Ovary (tissue), 9 donors: Measurements from ENCODE around the gene TUNAR. TPM values are rescaled to one million over a fixed set of nuclear protein-coding genes. Genes with fewer than 3 reads are reported as not detected.

Experiments used
- DNase-seq, 5 donors: peaks; one replicate each; pipeline ENCODE4 v3.0.0-alpha.2; 2019 to 2020
- H3K27ac ChIP-seq, 2 donors: fragments of 200-600 bp; one replicate each; pipeline versions ENCODE4 v1.5.1 to v1.8.0; 2019 to 2022
- H3K27me3 ChIP-seq: fragments of 200-600 bp; one replicate; pipeline ENCODE4 v1.8.0; 2022
- H3K36me3 ChIP-seq: fragments of 200-600 bp; sonication (generic); one replicate; pipeline ENCODE4 v1.5.1; 2019
- H3K4me1 ChIP-seq: one replicate; pipeline ENCODE4 v1.8.1; 2013; ENCODE audit warnings: mild to moderate bottlenecking, moderate library complexity; ENCODE audit not compliant: insufficient read depth
- H3K4me3 ChIP-seq: fragments of 200-600 bp; sonication (generic); one replicate; pipeline ENCODE4 v1.5.1; 2017
- H3K9me3 ChIP-seq, 2 donors: fragments of 200-600 bp in 1 of 2; sonication (generic) in 1 of 2; one replicate each; pipeline versions ENCODE4 v1.5.1 to v1.8.1; 2013 to 2019; ENCODE audit warnings: mild to moderate bottlenecking in 1 of 2, moderate library complexity in 1 of 2
- CTCF ChIP-seq, 3 donors: fragments of 450-650 bp in 2 of 3; fragments of 200-600 bp in 1 of 3; IDR thresholded peaks; one replicate each; pipeline versions ENCODE4 v1.5.1 to v1.8.0; 2016 to 2022; ENCODE audit warnings: antibody characterized with exemption in 3 of 3, mild to moderate bottlenecking in 1 of 3
- EP300 ChIP-seq: sonication (generic); formaldehyde crosslinking; IDR thresholded peaks from one replicate; pipeline ENCODE4 v1.6.1; 2017; ENCODE audit warnings: antibody characterized with exemption
- POLR2A ChIP-seq: fragments of 450-650 bp; IDR thresholded peaks from one replicate; pipeline ENCODE4 v1.6.1; 2017; ENCODE audit warnings: antibody characterized with exemption, mild to moderate bottlenecking, moderate library complexity
- whole genome bisulfite sequencing, 3 donors: extraction: QIAGEN DNeasy Blood & Tissue Kit in 1 of 3; methylation state at CpG; one replicate each; pipeline versions ENCODE4 v1.1.5 to v1.1.7; 2013 to 2017; 5-methylcytosine and 5-hydroxymethylcytosine counted together
- intact Hi-C, 4 donors: fragments of 100-400 bp; cut with DNase I; formaldehyde crosslinking; loops; one replicate each; pipeline versions ENCODE4 v1.11.0 to v1.15.1; 2022 to 2023
- polyA plus RNA-seq, 2 donors: library from polyadenylated mRNA; stranded (reverse); fragments of 200-250 nt in 1 of 2; fragments of 350-450 nt in 1 of 2; fragmentation: Illumina TruSeq in 1 of 2; extraction: RNeasy Lipid Tissue Mini Kit (QIAGEN cat#74804) in 1 of 2; gene quantifications; one replicate each; pipeline ENCODE4 v1.2.3, GENCODE V29; 2013 to 2014
- total RNA-seq, 7 donors: library from RNA; depleted of rRNA in 2 of 7; stranded (reverse); fragments of >200 nt in 2 of 7; fragmentation: NEBNext Ultra II Directional in 3 of 7; extraction: Animal tissue kit (Norgen Biotek cat#: 25700) in 3 of 7; gene quantifications; one replicate each; pipeline versions ENCODE4 v1.1.0 to v1.2.4, GENCODE V29; 2016 to 2023
- donor health status: DM: no; HTN: no; CAD: no; lungs with moderate emphysema.
- donor health status: DM: no; HTN: no; CAD: no.
- donor health status: Bipolar disorder and iron deficiency.
- donor health status: DM: yes; HTN: yes; CAD: no.
- donor health status: DM: no; HTN: no; CAD: no.
- donor health status: DM: yes; HTN: yes; CAD: no.

Gene TUNAR
- total and polyA plus RNA-seq, 9 donors = 0.06 to 10.6 (median 0.46) TPM; not detected in 1

GRCh38 chr14:95935228-95935822 is 58.7 kb downstream of the TUNAR start:
- DNase-seq = no peak
- H3K27me3 ChIP-seq = no peaks in the 10 kb centered on the region
- no peak overlapping the region for H3K27ac ChIP-seq
- H3K36me3 ChIP-seq = no peaks in the 10 kb centered on the region
- H3K4me3 ChIP-seq = no peak overlapping the region
- 9 to 15% (median 9%) methylated on average over 2 of the region's 2 CpGs for WGBS, 3 donors
- intact Hi-C loops = no loop called here
- no peaks in the 10 kb centered on the region for H3K4me1 ChIP-seq
- TF ChIP-seq CTCF (IDR thresholded peaks at IDR 0.05) = no peak
- TF ChIP-seq EP300 = no peak
- TF ChIP-seq POLR2A = no peak
- no peaks in the 10 kb centered on the region for H3K9me3 ChIP-seq

DNA sequence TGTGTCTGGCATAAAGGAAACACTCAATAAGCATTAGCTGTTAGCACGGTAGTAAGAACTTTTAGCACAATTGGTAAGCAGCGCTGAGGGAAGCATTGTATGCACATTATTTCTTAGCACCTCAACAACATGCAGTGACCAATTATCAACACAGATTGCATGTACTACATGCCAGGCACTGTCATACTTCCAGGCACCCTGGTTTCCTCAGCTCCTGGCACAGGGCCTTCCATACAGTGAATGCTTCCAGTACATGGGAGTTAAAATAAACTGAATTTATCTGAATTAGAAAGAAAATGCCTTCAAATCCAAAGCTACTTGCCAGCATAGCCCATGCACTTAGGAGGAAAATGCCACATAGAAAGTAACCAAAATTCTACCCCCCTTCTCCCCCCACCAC is 59.4 kb downstream of the TUNAR start:
- Histone ChIP-seq H3K9me3 (no peaks in the 10 kb centered on the region), H3K27ac (no peak overlapping the region), H3K4me1 (no peaks in the 10 kb centered on the region), H3K36me3 (no peaks in the 10 kb centered on the region), H3K27me3 (no peaks in the 10 kb centered on the region), H3K4me3 (no peak overlapping the region)
- intact Hi-C loops = no loop called here
- DNase-seq = no peak
- 83% methylated on average over 2 of the region's 2 CpGs for WGBS, 3 donors
- TF ChIP-seq CTCF (IDR thresholded peaks at IDR 0.05) (no peak), EP300 (no peak), POLR2A (no peak)

GRCh38 chr14:95939335-95939734 is 62.7 kb downstream of the TUNAR start:
- no peaks in the 10 kb centered on the region for H3K4me1 ChIP-seq
- H3K9me3 ChIP-seq = no peaks in the 10 kb centered on the region
- DNase-seq = no peak
- H3K27ac ChIP-seq = no peak overlapping the region
- WGBS, 3 donors = 52 to 72% (median 56%) methylated on average over 4 of the region's 4 CpGs
- TF ChIP-seq CTCF (IDR thresholded peaks at IDR 0.05) (no peak), POLR2A (no peak), EP300 (no peak)
- H3K27me3 ChIP-seq = no peaks in the 10 kb centered on the region
- no peaks in the 10 kb centered on the region for H3K36me3 ChIP-seq
- intact Hi-C loops = no loop called here
- no peak overlapping the region for H3K4me3 ChIP-seq

- no peak overlapping the region for H3K4me3 ChIP-seq
- H3K4me1 ChIP-seq = no peaks in the 10 kb centered on the region
- 17 to 28% (median 26%) methylated on average over 2 of the region's 2 CpGs for WGBS, 3 donors
- DNase-seq = no peak
- no peaks in the 10 kb centered on the region for H3K9me3 ChIP-seq
- no peaks in the 10 kb centered on the region for H3K27me3 ChIP-seq
- H3K36me3 ChIP-seq = no peaks in the 10 kb centered on the region
- H3K27ac ChIP-seq = no peak overlapping the region
- TF ChIP-seq CTCF (IDR thresholded peaks at IDR 0.05) (no peak), POLR2A (no peak), EP300 (no peak)
- intact Hi-C loops = no loop called here
Measured at GRCh38 chr14:95941897-95942296, 65.3 kb downstream of the TUNAR start.
